HEK293T (cell line): ENCODE results near the gene TMPRSS4.

Source experiments
- L3MBTL2 ChIP-seq: fragments of 450-650 bp; conservative IDR thresholded peaks from 2 replicates; pipeline ENCODE4 v1.6.1; 2016; ENCODE audit warnings: mild to moderate bottlenecking
- SP1 ChIP-seq: fragments of 450-650 bp; IDR thresholded peaks from 2 replicates; pipeline ENCODE4 v1.6.1; 2017

DNA sequence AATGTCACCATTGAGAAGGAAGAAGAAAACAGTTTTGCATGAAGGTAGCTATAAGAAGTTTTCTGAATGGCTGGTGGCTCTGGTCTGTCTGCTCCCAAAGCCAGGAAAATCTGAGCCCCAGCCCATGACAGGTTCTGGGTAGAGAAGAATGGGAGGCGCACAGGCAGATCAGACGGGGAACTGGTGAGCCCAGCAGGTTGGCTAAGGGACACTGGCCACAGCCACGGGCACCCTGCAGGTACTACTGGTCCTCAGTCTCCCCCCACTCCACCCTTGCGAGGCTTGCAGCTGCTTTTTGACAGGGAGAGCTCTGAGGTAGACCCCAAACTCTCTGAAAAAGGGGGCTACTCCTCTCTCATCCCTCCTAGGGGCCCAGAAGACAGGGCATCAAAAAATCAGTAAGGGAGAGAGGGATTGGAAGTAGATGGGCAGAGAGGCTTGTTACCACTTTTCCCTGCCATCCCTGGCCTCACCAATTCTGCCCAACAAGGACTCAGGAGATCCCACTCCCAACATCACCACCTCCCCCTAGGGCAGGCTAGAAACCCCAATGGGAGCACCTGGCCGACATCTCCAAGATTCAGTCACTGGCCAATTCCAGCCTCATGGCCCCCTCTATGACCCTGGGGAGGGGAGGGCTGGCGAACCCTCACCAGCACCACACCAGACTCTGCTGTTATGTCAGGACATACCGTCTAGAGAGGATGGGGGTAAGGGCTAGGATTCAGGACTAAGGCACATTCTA is 58.3 kb downstream of the TMPRSS4 start:
- TF ChIP-seq SP1 (no peak), L3MBTL2 (no peak)
